Thyroid gland (tissue), 4 donors: ENCODE data around the gene JMJD6. TPM values are rescaled to one million over a fixed set of nuclear protein-coding genes. Genes with fewer than 3 reads are reported as not detected.

Experiments used
- DNase-seq, 2 donors: peaks; one replicate each; pipeline ENCODE4 v3.0.0-alpha.2; 2019
- H3K27ac ChIP-seq, 3 donors: fragments of 200-600 bp; sonication (generic); 1 replicate in 2 of 3; 2 replicates in 1 of 3; pipeline ENCODE4 v1.5.1; 2016 to 2019; ENCODE audit warnings: mild to moderate bottlenecking in 1 of 3, moderate library complexity in 1 of 3
- H3K27me3 ChIP-seq: fragments of 200-600 bp; sonication (generic); one replicate; pipeline ENCODE4 v1.5.1; 2019
- H3K36me3 ChIP-seq, 2 donors: fragments of 200-600 bp; sonication (generic); one replicate each; pipeline ENCODE4 v1.5.1; 2016 to 2019
- H3K4me1 ChIP-seq, 2 donors: fragments of 200-600 bp; sonication (generic); one replicate each; pipeline ENCODE4 v1.5.1; 2017 to 2019
- H3K4me3 ChIP-seq, 3 donors: fragments of 200-600 bp; sonication (generic); replicated peaks in 1 of 3; 1 replicate in 2 of 3; 2 replicates in 1 of 3; pipeline ENCODE4 v1.5.1; 2016; ENCODE audit warnings: mild to moderate bottlenecking in 1 of 3
- H3K9me3 ChIP-seq: fragments of 200-600 bp; sonication (generic); one replicate; pipeline ENCODE4 v1.5.1; 2017
- CTCF ChIP-seq, 6 experiments: fragments of 200-600 bp in 3 of 6; fragments of 450-650 bp in 3 of 6; sonication (generic) in 3 of 6; IDR thresholded peaks; one replicate each; pipeline ENCODE4 v1.5.1; 2016 to 2019; ENCODE audit warnings: antibody characterized with exemption in 6 of 6, mild to moderate bottlenecking in 2 of 6, inconsistent platforms in 1 of 6, moderate library complexity in 1 of 6
- POLR2A ChIP-seq, 2 donors: fragments of 450-650 bp; IDR thresholded peaks; one replicate each; pipeline ENCODE4 v1.6.1; 2017; ENCODE audit warnings: antibody characterized with exemption in 2 of 2, mild to moderate bottlenecking in 2 of 2, moderate library complexity in 1 of 2
- whole genome bisulfite sequencing, 2 donors: methylation state at CpG; one replicate each; pipeline ENCODE4 v1.1.5; 2017; 5-methylcytosine and 5-hydroxymethylcytosine counted together
- intact Hi-C: fragments of 100-400 bp; cut with DNase I; formaldehyde crosslinking; loops from one replicate; pipeline ENCODE4 v1.15.1; 2023
- total RNA-seq, 4 donors: library from RNA; depleted of rRNA; stranded (reverse); fragments of >200 nt; gene quantifications; one replicate each; pipeline ENCODE4 v1.2.3, GENCODE V29; 2016

The JMJD6 gene
- total RNA-seq, 4 donors from 2014 or later = 12.2 to 24.2 (median 20.7) TPM

- peaks cover 0 to 6% of the 10 kb centered on the region in 2 donors for H3K36me3 ChIP-seq
- no peak for DNase-seq
- no peaks in the 10 kb centered on the region for H3K9me3 ChIP-seq
- intact Hi-C loops = no loop called here
- 95 to 98% methylated on average over 2 of the region's 2 CpGs for WGBS, 2 donors
- H3K27me3 ChIP-seq = no peaks in the 10 kb centered on the region
- H3K4me3 ChIP-seq = no peak overlapping the region
- no peaks in the 10 kb centered on the region for H3K4me1 ChIP-seq
- TF ChIP-seq POLR2A (IDR thresholded peaks at IDR 0.05) = no peak
- TF ChIP-seq CTCF (IDR thresholded peaks at IDR 0.05) = no peak
- no peak overlapping the region for H3K27ac ChIP-seq
Measured at GRCh38 chr17:76755285-76755684, 28.9 kb upstream of the JMJD6 start.

GRCh38 chr17:76753061-76753961 is 26.9 kb upstream of the JMJD6 start:
- intact Hi-C loops = no loop called here
- H3K27ac ChIP-seq = no peak overlapping the region
- 85 to 91% methylated on average over 12 of the region's 12 CpGs for WGBS, 2 donors
- peak; percentile 15 to 37 for DNase-seq
- H3K9me3 ChIP-seq = no peaks in the 10 kb centered on the region
- H3K27me3 ChIP-seq = no peaks in the 10 kb centered on the region
- TF ChIP-seq CTCF (IDR thresholded peaks at IDR 0.05) = no peak
- H3K4me3 ChIP-seq = no peak overlapping the region
- no peaks in the 10 kb centered on the region for H3K4me1 ChIP-seq
- H3K36me3 ChIP-seq = peaks cover 0 to 6% of the 10 kb centered on the region in 2 donors

DNA sequence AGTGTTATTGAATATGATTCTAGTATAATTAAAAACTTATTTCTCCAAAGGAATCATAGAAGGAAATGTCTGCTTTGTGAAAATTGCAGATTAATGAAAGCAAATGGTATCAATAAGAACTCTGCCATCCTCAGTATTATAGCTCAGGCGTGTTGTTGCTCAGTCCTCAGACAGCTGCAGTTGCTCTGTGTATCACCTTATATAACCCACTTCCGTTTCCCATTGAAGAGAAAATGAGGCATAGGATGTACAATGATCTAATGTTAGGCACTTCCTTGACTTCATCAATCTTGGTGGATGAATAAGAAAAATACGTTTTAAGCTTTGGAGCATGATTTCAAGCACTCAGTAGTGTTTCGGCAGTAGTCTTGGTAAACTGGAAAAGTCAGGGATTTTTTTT is 25.6 kb upstream of the JMJD6 start:
- H3K27ac ChIP-seq = no peak overlapping the region
- peaks cover 0 to 6% of the 10 kb centered on the region in 2 donors for H3K36me3 ChIP-seq

GRCh38 chr17:76751416-76751993 is 25.1 kb upstream of the JMJD6 start:
- no peak overlapping the region for H3K4me3 ChIP-seq
- TF ChIP-seq POLR2A (IDR thresholded peaks at IDR 0.05) (no peak), CTCF (IDR thresholded peaks at IDR 0.05) (no peak)
- no peaks in the 10 kb centered on the region for H3K9me3 ChIP-seq
- intact Hi-C loops = no loop called here
- H3K36me3 ChIP-seq = peaks cover 0 to 8% of the 10 kb centered on the region in 2 donors
- no peaks in the 10 kb centered on the region for H3K27me3 ChIP-seq
- H3K4me1 ChIP-seq = no peaks in the 10 kb centered on the region
- H3K27ac ChIP-seq = no peak overlapping the region
- WGBS, 2 donors = 89 to 95% methylated on average over 3 of the region's 3 CpGs
- DNase-seq = no peak

More for the DNA sequence above, 25.6 kb upstream of the JMJD6 start:
- Histone ChIP-seq H3K4me3 (no peak overlapping the region), H3K9me3 (no peaks in the 10 kb centered on the region), H3K27me3 (no peaks in the 10 kb centered on the region), H3K4me1 (no peaks in the 10 kb centered on the region)
- TF ChIP-seq CTCF (IDR thresholded peaks at IDR 0.05) (no peak), POLR2A (IDR thresholded peaks at IDR 0.05) (no peak)
- 88 to 92% methylated on average over 4 of the region's 4 CpGs for WGBS, 2 donors
- DNase-seq = no peak
- intact Hi-C loops = no loop called here

GRCh38 chr17:76748657-76749056 is 22.3 kb upstream of the JMJD6 start:
- WGBS, 2 donors = 94 to 97% methylated on average over 1 of the region's 1 CpG
- Histone ChIP-seq H3K4me1 (no peaks in the 10 kb centered on the region), H3K9me3 (no peaks in the 10 kb centered on the region), H3K36me3 (peaks cover 12 to 23% of the 10 kb centered on the region in 2 donors), H3K27me3 (no peaks in the 10 kb centered on the region), H3K4me3 (no peak overlapping the region), H3K27ac (no peak overlapping the region)
- DNase-seq = no peak
- TF ChIP-seq CTCF (IDR thresholded peaks at IDR 0.05) (no peak), POLR2A (IDR thresholded peaks at IDR 0.05) (no peak)
- intact Hi-C loops = no loop called here
